K562 (cell line): ENCODE data around the gene TXNL4A. TPM values are rescaled to one million over a fixed set of nuclear protein-coding genes. Genes with fewer than 3 reads are reported as not detected.

Experiments
- AFF4 ChIP-seq: sonication (generic); formaldehyde crosslinking; IDR thresholded peaks from 2 replicates; pipeline ENCODE4 v1.8.0; 2023; ENCODE audit warnings: mild to moderate bottlenecking, missing genetic modification reagents
- DIDO1 ChIP-seq: fragments of 450-650 bp; IDR thresholded peaks from 2 replicates; pipeline ENCODE4 v1.6.1; 2016; ENCODE audit warnings: low read depth, missing biosample characterization, missing genetic modification characterization
- FOXA1 ChIP-seq: fragments of 450-650 bp; IDR thresholded peaks from 2 replicates; pipeline ENCODE4 v1.6.1; 2016; ENCODE audit warnings: mild to moderate bottlenecking, borderline replicate concordance
- LEF1 ChIP-seq: fragments of 450-650 bp; IDR thresholded peaks from 2 replicates; pipeline ENCODE4 v1.6.1; 2016; ENCODE audit warnings: mild to moderate bottlenecking
- RCOR1 ChIP-seq, 2 experiments: IDR thresholded peaks; 2 replicates each; pipeline ENCODE4 v1.6.1; 2012; ENCODE audit warnings: low read depth in 2 of 2, low read length in 2 of 2, borderline replicate concordance in 1 of 2, improper control_type of control experiment in 1 of 2
- SETDB1 ChIP-seq: IDR thresholded peaks from one replicate; pipeline ENCODE4 v1.6.1; 2012; ENCODE audit warnings: low read length, control low read depth, inconsistent platforms
- TRIM24 ChIP-seq, 2 experiments: fragments of 450-650 bp; IDR thresholded peaks; 2 replicates each; pipeline ENCODE4 v1.6.1; 2016
- XRCC3 ChIP-seq: fragments of 450-650 bp; IDR thresholded peaks from 2 replicates; pipeline ENCODE4 v1.6.1; 2017; ENCODE audit warnings: mild to moderate bottlenecking, moderate library complexity
- YY1 ChIP-seq, 3 experiments: IDR thresholded peaks; 2 replicates each; pipeline ENCODE4 v1.6.1; 2011; ENCODE audit warnings: low read length in 2 of 3, mild to moderate bottlenecking in 2 of 3, moderate library complexity in 2 of 3, borderline replicate concordance in 1 of 3, control low read depth in 1 of 3, low read depth in 1 of 3; ENCODE audit not compliant: insufficient read depth in 3 of 3, insufficient replicate concordance in 2 of 3, control insufficient read depth in 1 of 3, insufficient read length in 1 of 3; ENCODE audit errors: extremely low read depth in 1 of 3
- ZBTB49 ChIP-seq: sonication (generic); formaldehyde crosslinking; IDR thresholded peaks from 2 replicates; pipeline ENCODE4 v1.8.0; 2022; ENCODE audit warnings: missing genetic modification reagents, mild to moderate bottlenecking, borderline replicate concordance
- ZNF12 ChIP-seq: sonication (generic); formaldehyde crosslinking; IDR thresholded peaks from 2 replicates; pipeline ENCODE4 v1.4.0; 2020; ENCODE audit warnings: mild to moderate bottlenecking, missing genetic modification reagents
- ZNF232 ChIP-seq: sonication (generic); formaldehyde crosslinking; IDR thresholded peaks from 2 replicates; pipeline ENCODE4 v1.8.0; 2022; ENCODE audit warnings: mild to moderate bottlenecking, missing genetic modification reagents
- polyA plus RNA-seq, 8 experiments: library from polyadenylated mRNA; depleted of rRNA in 4 of 8; stranded (reverse) in 5 of 8; unstranded in 3 of 8; fragments of >200 nt; fragmentation: Nextera tagmentation in 2 of 8; fragmentation: Illumina TruSeq in 1 of 8; extraction: Ambion mirVana in 2 of 8; extraction: Trizol in 1 of 8; gene quantifications; 2 replicates each; pipeline versions ENCODE4 v1.2.1 to v1.2.3, GENCODE V29; 2011 to 2014; ENCODE audit warnings: inconsistent platforms in 1 of 8, missing spikeins in 1 of 8
- total RNA-seq, 7 experiments: library from RNA; depleted of rRNA in 6 of 7; stranded (reverse); fragments of >200 nt in 6 of 7; fragmentation: Illumina TruSeq in 2 of 7; extraction: Trizol in 2 of 7; gene quantifications; 2 replicates each; pipeline versions ENCODE4 v1.2.1 to v1.2.3, GENCODE V29; 2011 to 2021; ENCODE audit warnings: low replicate concordance in 1 of 7

TXNL4A gene
- total and polyA plus RNA-seq, 9 of the 15 experiments (the other 6 are each of a cell fraction or from before 2014, with no cell fraction given) = 27.0 to 132 (median 87.5) TPM

- TF ChIP-seq ZBTB49 (CRISPR knock-in tag) (no peak), ZNF232 (CRISPR knock-in tag) (no peak), FOXA1 (no peak), DIDO1 (no peak), XRCC3 (peak; percentile 62; the same call in 1 of the 2 replicates), AFF4 (CRISPR knock-in tag) (no peak), SETDB1 (no peak), YY1 (IDR thresholded peaks at IDR 0.05; ENCODE audit: borderline replicate concordance in 1 of 3, control insufficient read depth in 1 of 3, extremely low read depth in 1 of 3, insufficient read depth in 3 of 3, insufficient read length in 1 of 3, insufficient replicate concordance in 2 of 3, low read depth in 1 of 3, low read length in 2 of 3) (peak in 1 of 3 experiments; percentile 57), LEF1 (no peak), TRIM24 (IDR thresholded peaks at IDR 0.05) (peak in 1 of 2 experiments; percentile 83; a peak in 3 of 4 replicates), RCOR1 (IDR thresholded peaks at IDR 0.05; ENCODE audit: borderline replicate concordance in 1 of 2, low read depth in 2 of 2, low read length in 2 of 2) (0 out of 4 replicates have a peak, but pooled peaks of 1 of the 2 experiments have one; percentile 12), ZNF12 (CRISPR knock-in tag) (no peak)
These were observed 34.2 kb upstream of the TXNL4A start (continued) for GRCh38 chr18:80022613-80023012.
